ENCODE measurements around the gene GALR2.

GALR2 gene

DNA sequence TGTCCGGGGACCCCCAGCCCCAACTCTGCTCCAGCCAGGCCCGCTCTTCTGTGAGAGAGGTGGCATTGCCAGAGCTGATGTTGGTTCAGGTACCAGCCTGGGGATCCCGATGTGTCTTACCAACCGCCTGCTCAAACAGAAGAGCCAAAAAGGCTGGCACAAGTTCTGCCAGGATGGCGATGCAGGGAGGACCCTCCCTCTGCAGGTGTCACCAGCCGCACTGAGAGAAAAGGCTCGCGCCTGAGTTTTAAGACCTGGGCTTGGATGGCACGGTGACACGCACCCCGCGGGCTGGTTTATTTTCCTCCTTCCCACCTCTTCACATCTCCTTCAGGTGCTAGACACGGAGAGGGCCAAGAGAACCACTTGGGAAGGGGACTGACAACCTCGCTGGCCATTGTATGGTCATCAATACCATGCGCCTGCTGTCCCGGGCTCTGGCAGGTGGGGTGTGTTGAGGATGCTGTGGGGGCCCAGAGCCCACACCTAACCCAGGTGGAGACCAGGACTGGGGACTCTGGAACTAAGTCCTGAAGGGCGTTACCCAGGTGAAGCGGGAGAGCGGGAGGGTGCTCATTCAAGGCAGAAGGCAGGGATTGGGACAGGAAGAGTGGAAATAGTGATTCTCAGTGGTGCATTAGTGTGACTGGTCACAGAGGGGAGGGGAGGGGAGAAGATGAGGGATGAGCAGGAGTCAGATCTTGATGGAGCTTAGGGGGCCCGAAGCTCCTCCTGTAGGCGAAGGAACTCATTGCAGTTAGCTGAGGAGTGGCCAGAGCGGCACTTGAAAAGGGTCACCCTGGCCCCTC is 50.2 kb downstream of the GALR2 start:
- no peak for FAIRE-seq
- DNase-seq (ENCODE audit: low spot score): no peak

GRCh38 chr17:76125391-76125675 is 50.8 kb downstream of the GALR2 start:
- FAIRE-seq: no peak
- no peak for DNase-seq (ENCODE audit: low spot score)

GRCh38 chr17:76125922-76126321 is 51.3 kb downstream of the GALR2 start:
- no peak for FAIRE-seq
- no peak for DNase-seq (ENCODE audit: low spot score)

All from RCC 7860 (cell line).